ENCODE results near the gene GCHFR.

DNA sequence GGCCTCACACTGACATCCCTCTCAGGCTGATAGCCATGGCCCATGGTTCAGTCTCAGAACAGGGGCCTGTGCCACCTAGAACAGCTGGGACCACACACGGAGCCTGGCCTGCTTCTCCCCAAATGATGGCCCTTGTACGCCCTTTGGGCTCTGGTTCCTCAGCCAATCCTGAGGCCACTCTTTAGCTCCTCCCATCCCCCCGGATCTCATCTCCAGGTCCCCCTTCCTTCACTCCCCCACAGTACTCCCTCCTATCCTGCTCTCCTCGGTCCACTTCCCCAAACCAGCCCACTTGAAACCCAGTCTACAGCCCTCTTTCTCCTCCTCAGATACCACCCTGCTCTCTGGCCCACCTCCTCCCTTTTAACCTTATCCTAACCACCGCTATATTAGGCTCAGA, 25.3 kb downstream of the GCHFR start:
- TF ChIP-seq SP1 (IDR thresholded peaks at IDR 0.05; ENCODE audit: low read depth, low read length) (no peak), CTCF (IDR thresholded peaks at IDR 0.05 in 2 of 3, conservative IDR thresholded peaks at IDR 0.05 in 1 of 3; ENCODE audit: control insufficient read depth in 2 of 3, extremely low read depth in 1 of 3, insufficient read depth in 1 of 3, low read depth in 3 of 3, low read length in 3 of 3) (no peak), YY1 (IDR thresholded peaks at IDR 0.05; ENCODE audit: low read depth, low read length) (no peak), MYB (IDR thresholded peaks at IDR 0.05; ENCODE audit: borderline replicate concordance, low read depth, low read length) (no peak), ZBTB33 (IDR thresholded peaks at IDR 0.05) (no peak), NR2C1 (IDR thresholded peaks at IDR 0.05) (no peak), ZNF274 (IDR thresholded peaks at IDR 0.05; ENCODE audit: insufficient read depth, insufficient read length) (no peak), RELB (IDR thresholded peaks at IDR 0.05; ENCODE audit: low read depth) (no peak), POLR2A (IDR thresholded peaks at IDR 0.05; ENCODE audit: low read depth, low read length) (no peak), DPF2 (IDR thresholded peaks at IDR 0.05) (no peak), RFX5 (IDR thresholded peaks at IDR 0.05; ENCODE audit: low read depth, low read length) (no peak), ZNF24 (IDR thresholded peaks at IDR 0.05) (no peak)
- TF ChIP-seq, protein P1, sequence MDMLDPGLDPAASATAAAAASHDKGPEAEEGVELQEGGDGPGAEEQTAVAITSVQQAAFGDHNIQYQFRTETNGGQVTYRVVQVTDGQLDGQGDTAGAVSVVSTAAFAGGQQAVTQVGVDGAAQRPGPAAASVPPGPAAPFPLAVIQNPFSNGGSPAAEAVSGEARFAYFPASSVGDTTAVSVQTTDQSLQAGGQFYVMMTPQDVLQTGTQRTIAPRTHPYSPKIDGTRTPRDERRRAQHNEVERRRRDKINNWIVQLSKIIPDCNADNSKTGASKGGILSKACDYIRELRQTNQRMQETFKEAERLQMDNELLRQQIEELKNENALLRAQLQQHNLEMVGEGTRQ (IDR thresholded peaks at IDR 0.05; ENCODE audit: borderline replicate concordance, low read depth, low read length) = no peak
